ENCODE measurements around the gene SCAMP2.

The SCAMP2 gene

GRCh38 chr15:74837482-74838136 is 35.6 kb downstream of the SCAMP2 start:
- no peak for DNase-seq

- no peak for DNase-seq
Observed at GRCh38 chr15:74836846-74837245, 36.3 kb downstream of the SCAMP2 start.

- peak; percentile 53 for DNase-seq
Observed at GRCh38 chr15:74835312-74835823, 37.8 kb downstream of the SCAMP2 start.

- no peak for DNase-seq
Observed at GRCh38 chr15:74833376-74834107, 39.6 kb downstream of the SCAMP2 start.

- DNase-seq = no peak
Observed at GRCh38 chr15:74832826-74833225, 40.3 kb downstream of the SCAMP2 start.

GRCh38 chr15:74831813-74832495 is 41.2 kb downstream of the SCAMP2 start:
- DNase-seq = no peak

GRCh38 chr15:74830868-74831267 is 42.3 kb downstream of the SCAMP2 start:
- DNase-seq = no peak

GRCh38 chr15:74829991-74830390 is 43.2 kb downstream of the SCAMP2 start:
- no peak for DNase-seq

- no peak for DNase-seq
Observed at GRCh38 chr15:74829486-74829885, 43.7 kb downstream of the SCAMP2 start.

GRCh38 chr15:74828835-74829234 is 44.3 kb downstream of the SCAMP2 start:
- no peak for DNase-seq

GRCh38 chr15:74827614-74828013 is 45.6 kb downstream of the SCAMP2 start:
- no peak for DNase-seq

GRCh38 chr15:74826921-74827320 is 46.2 kb downstream of the SCAMP2 start:
- no peak for DNase-seq

- peak; percentile 55 for DNase-seq
Observed at GRCh38 chr15:74826364-74826819, 46.8 kb downstream of the SCAMP2 start, which contains the start of gene CPLX3. Gene CPLX3, plus strand, starts transcription at chr15:74826627. Its CDS starts 77 bp downstream, at chr15:74826704.

- DNase-seq = no peak
Observed at GRCh38 chr15:74825866-74826265, 47.3 kb downstream of the SCAMP2 start.

GRCh38 chr15:74824976-74825375 is 48.2 kb downstream of the SCAMP2 start:
- DNase-seq = no peak

- no peak for DNase-seq
Observed at GRCh38 chr15:74823324-74823723, 49.8 kb downstream of the SCAMP2 start.

GRCh38 chr15:74822233-74822632 is 50.9 kb downstream of the SCAMP2 start:
- DNase-seq = no peak

GRCh38 chr15:74821790-74822158 is 51.4 kb downstream of the SCAMP2 start:
- DNase-seq = no peak

GRCh38 chr15:74821091-74821789 is 51.9 kb downstream of the SCAMP2 start:
- no peak for DNase-seq

- DNase-seq = no peak
Observed at GRCh38 chr15:74820056-74820455, 53.1 kb downstream of the SCAMP2 start.

GRCh38 chr15:74817370-74817737 is 55.8 kb downstream of the SCAMP2 start:
- no peak for DNase-seq

- DNase-seq = no peak
Observed at GRCh38 chr15:74816624-74817369, 56.4 kb downstream of the SCAMP2 start.
